AG20443 (cell line): ENCODE measurements around the gene ZNF558.

Experiments
- DNase-seq: peaks from one replicate; pipeline ENCODE4 v3.0.0; 2012; ENCODE audit warnings: low spot score, mixed read lengths

The ZNF558 gene

GRCh38 chr19:8832132-8833021 is at the start of gene ZNF558, which contains the start of gene MBD3L1:
TSS of gene ZNF558 (minus strand) at chr19:8832304. CDS start at chr19:8822659, 9,645 bp downstream.
TSS of gene MBD3L1 (plus strand) at chr19:8832377. CDS start at chr19:8842679, 10,302 bp downstream.
- DNase-seq: peak; percentile 99

- no peak for DNase-seq
Measured at GRCh38 chr19:8881512-8881911, 49.4 kb upstream of the ZNF558 start.

- DNase-seq: no peak
Measured at GRCh38 chr19:8880868-8881488, 48.9 kb upstream of the ZNF558 start.

- DNase-seq: no peak
Measured at GRCh38 chr19:8877854-8878705, 46.0 kb upstream of the ZNF558 start.

- DNase-seq: no peak
Measured at GRCh38 chr19:8866344-8866743, 34.2 kb upstream of the ZNF558 start.

- DNase-seq: no peak
Measured at GRCh38 chr19:8858260-8858659, 26.2 kb upstream of the ZNF558 start.

- DNase-seq: no peak
Measured at GRCh38 chr19:8850488-8850887, 18.4 kb upstream of the ZNF558 start.

- no peak for DNase-seq
Measured at GRCh38 chr19:8849232-8849631, 17.1 kb upstream of the ZNF558 start.

- DNase-seq: no peak
Measured at GRCh38 chr19:8846819-8847218, 14.7 kb upstream of the ZNF558 start.

GRCh38 chr19:8840708-8841107 is 8.6 kb upstream of the ZNF558 start:
- DNase-seq: no peak

- DNase-seq: no peak
Measured at GRCh38 chr19:8835877-8836276, 3.8 kb upstream of the ZNF558 start.

GRCh38 chr19:8835446-8835845 is 3.3 kb upstream of the ZNF558 start:
- no peak for DNase-seq

- no peak for DNase-seq
Measured at GRCh38 chr19:8831832-8832131, 322 bp downstream of the ZNF558 start.

GRCh38 chr19:8831373-8831772 is 731 bp downstream of the ZNF558 start:
- no peak for DNase-seq

GRCh38 chr19:8827277-8827676 is 4.8 kb downstream of the ZNF558 start:
- no peak for DNase-seq

- DNase-seq: no peak
Measured at GRCh38 chr19:8826371-8826770, 5.7 kb downstream of the ZNF558 start.

- DNase-seq: no peak
Measured at GRCh38 chr19:8821748-8822241, 10.3 kb downstream of the ZNF558 start.

GRCh38 chr19:8820234-8820633 is 11.9 kb downstream of the ZNF558 start:
- no peak for DNase-seq

- DNase-seq: no peak
Measured at GRCh38 chr19:8815780-8816179, 16.3 kb downstream of the ZNF558 start.

- no peak for DNase-seq
Measured at GRCh38 chr19:8814176-8814575, 17.9 kb downstream of the ZNF558 start.

GRCh38 chr19:8811315-8812172 is 20.6 kb downstream of the ZNF558 start:
- DNase-seq: no peak
